HG03039 (cell line): ENCODE results near the gene SAMD4A.

Source experiments
- ATAC-seq: cut with Tn5 transposase; IDR thresholded peaks from one replicate; pipeline ENCODE4 v1.9.1; 2021; ENCODE audit warnings: mild to moderate bottlenecking, moderate library complexity; ENCODE audit not compliant: unreplicated experiment

The SAMD4A gene

DNA sequence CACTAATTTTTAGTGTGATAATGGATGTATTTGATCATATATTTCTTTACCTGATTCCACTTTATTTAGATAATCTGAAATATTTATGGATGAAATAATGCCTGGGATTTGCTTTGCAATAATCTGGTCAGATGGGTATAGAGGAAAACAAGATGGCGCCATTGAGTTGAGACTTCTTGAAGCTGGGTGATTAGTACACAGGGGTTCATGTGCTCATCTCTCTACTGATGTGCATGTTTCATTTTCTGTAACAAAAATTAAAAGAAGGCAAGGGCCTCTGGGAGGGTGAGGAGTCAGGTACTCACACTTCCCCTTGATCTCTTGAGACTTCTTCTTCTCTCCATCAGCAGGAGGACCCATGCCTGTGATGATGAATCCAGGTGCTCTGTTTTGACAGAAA, 273.9 kb downstream of the SAMD4A start:
- no peak for ATAC-seq
